ENCODE results near the gene SMCO3.

DNA sequence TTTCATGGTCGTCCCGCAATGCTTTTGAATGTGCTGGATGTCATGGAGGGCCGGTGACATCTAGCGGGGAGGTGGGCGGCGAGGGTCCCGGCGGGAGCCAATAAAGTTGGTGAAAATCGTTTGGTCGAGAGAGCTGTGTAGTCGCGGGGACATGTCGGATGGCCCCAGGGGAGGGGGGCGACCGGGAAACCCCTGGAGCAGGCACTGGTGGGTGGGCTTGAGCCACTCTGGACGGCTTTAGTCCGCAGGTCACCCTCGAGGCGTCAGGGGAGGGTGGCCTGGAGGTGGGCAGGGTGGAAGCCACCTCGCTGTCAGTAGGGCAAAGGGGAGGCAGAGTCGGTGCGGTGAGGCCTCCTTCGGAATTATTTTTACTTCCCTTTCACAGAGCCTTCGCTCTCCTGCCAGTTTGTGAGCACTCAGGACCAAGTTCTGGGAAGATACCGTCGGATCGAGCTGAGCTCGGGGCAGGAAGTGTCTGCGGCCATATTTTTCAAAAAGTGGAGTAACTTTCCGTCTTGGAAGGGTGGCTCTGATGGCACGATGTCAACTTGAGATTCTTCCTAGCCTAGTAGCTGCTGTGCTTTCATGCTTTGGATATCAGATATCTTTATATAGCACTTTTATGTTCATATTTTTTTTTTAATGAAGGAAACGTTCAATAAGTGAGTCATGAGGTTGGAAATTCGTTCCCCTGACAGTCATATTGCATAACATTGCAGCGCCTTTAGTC is 38.9 kb downstream of the SMCO3 start:
- TF ChIP-seq, protein P1, sequence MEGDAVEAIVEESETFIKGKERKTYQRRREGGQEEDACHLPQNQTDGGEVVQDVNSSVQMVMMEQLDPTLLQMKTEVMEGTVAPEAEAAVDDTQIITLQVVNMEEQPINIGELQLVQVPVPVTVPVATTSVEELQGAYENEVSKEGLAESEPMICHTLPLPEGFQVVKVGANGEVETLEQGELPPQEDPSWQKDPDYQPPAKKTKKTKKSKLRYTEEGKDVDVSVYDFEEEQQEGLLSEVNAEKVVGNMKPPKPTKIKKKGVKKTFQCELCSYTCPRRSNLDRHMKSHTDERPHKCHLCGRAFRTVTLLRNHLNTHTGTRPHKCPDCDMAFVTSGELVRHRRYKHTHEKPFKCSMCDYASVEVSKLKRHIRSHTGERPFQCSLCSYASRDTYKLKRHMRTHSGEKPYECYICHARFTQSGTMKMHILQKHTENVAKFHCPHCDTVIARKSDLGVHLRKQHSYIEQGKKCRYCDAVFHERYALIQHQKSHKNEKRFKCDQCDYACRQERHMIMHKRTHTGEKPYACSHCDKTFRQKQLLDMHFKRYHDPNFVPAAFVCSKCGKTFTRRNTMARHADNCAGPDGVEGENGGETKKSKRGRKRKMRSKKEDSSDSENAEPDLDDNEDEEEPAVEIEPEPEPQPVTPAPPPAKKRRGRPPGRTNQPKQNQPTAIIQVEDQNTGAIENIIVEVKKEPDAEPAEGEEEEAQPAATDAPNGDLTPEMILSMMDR (IDR thresholded peaks at IDR 0.05): no peak
- peak in 1 of 3 donors; percentile 13 for TF ChIP-seq POLR2A (IDR thresholded peaks at IDR 0.05)
